Measurements from ENCODE around the gene RPLP1.

DNA sequence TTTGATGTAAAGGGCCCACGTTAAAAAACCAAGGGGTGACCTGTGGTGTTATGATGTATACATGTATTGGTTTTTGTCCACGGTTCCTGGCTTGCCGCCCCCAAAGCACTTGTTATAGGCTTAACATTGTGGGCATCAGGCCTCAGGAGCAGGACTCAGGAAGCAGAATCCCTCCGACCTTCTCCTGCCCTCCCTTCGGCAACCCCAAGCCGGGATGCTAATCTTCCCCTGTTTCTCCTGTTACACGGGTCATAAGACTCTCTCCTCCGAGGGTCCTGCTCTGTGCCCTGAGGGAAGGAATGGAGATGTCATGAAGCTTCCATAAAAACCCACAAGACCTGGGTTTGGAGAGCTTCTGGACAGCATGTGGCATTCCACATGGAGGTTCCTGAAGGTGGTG is 48.8 kb downstream of the RPLP1 start:
- TF ChIP-seq, protein P1, sequence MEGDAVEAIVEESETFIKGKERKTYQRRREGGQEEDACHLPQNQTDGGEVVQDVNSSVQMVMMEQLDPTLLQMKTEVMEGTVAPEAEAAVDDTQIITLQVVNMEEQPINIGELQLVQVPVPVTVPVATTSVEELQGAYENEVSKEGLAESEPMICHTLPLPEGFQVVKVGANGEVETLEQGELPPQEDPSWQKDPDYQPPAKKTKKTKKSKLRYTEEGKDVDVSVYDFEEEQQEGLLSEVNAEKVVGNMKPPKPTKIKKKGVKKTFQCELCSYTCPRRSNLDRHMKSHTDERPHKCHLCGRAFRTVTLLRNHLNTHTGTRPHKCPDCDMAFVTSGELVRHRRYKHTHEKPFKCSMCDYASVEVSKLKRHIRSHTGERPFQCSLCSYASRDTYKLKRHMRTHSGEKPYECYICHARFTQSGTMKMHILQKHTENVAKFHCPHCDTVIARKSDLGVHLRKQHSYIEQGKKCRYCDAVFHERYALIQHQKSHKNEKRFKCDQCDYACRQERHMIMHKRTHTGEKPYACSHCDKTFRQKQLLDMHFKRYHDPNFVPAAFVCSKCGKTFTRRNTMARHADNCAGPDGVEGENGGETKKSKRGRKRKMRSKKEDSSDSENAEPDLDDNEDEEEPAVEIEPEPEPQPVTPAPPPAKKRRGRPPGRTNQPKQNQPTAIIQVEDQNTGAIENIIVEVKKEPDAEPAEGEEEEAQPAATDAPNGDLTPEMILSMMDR (IDR thresholded peaks at IDR 0.05): no peak
- TF ChIP-seq EP300 (IDR thresholded peaks at IDR 0.05) (no peak), POLR2A (IDR thresholded peaks at IDR 0.05) (no peak)

Data from ovary (tissue), 3 donors.